ENCODE data around the gene COMMD10.

COMMD10 gene

GRCh38 chr5:116229131-116229689 is 144.4 kb downstream of the COMMD10 start:
- DNase-seq = no peak

DNA sequence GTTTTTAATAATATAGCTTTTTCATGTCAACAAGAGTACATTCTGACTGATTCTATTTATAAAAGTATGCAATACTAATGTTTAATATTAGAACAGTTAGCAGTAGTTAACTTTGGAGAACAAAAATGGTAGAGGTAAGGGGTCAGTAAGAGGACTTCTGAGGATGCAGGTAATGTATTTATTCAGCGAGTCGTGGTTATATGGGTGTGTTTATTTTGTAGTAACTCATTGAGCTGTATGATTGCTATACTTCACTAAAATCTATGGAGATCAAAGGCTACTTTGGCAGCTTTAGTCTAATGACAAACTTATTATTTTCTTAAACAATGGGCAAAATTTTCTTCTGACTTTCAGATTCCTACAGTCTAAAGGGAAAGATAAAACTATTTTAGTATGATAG is 146.5 kb downstream of the COMMD10 start:
- no peak for DNase-seq

- no peak for DNase-seq
Observed at GRCh38 chr5:116234681-116235080, 149.9 kb downstream of the COMMD10 start.

GRCh38 chr5:116237917-116238500 is 153.2 kb downstream of the COMMD10 start:
- no peak for DNase-seq

GRCh38 chr5:116242343-116242742 is 157.5 kb downstream of the COMMD10 start:
- DNase-seq = no peak

GRCh38 chr5:116248432-116248831 is 163.6 kb downstream of the COMMD10 start:
- DNase-seq = no peak

GRCh38 chr5:116249648-116250047 is 164.8 kb downstream of the COMMD10 start:
- DNase-seq = no peak

DNA sequence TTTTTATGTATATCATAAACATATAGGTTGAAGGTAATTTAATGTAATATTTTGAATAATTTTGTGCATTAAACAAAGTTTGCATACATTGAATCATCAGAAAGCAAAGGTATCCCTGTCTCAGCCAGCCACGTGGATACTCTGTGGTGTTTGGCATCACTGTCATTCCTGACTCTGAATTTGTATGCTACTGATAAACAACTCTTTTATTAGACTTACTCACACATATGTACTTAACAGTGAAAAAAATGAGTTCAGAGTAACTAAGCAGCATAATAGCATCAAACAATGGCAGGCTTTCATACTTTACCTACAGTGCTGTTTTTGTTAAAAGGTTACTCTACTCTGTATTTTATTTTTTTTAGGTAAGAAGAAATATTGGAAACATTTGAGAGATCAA is 171.9 kb downstream of the COMMD10 start:
- no peak for DNase-seq

GRCh38 chr5:116265471-116265870 is 180.6 kb downstream of the COMMD10 start:
- DNase-seq = no peak

GRCh38 chr5:116271446-116272025 is 186.7 kb downstream of the COMMD10 start:
- DNase-seq = no peak

- DNase-seq = no peak
Observed at GRCh38 chr5:116272281-116272941, 187.6 kb downstream of the COMMD10 start.

DNA sequence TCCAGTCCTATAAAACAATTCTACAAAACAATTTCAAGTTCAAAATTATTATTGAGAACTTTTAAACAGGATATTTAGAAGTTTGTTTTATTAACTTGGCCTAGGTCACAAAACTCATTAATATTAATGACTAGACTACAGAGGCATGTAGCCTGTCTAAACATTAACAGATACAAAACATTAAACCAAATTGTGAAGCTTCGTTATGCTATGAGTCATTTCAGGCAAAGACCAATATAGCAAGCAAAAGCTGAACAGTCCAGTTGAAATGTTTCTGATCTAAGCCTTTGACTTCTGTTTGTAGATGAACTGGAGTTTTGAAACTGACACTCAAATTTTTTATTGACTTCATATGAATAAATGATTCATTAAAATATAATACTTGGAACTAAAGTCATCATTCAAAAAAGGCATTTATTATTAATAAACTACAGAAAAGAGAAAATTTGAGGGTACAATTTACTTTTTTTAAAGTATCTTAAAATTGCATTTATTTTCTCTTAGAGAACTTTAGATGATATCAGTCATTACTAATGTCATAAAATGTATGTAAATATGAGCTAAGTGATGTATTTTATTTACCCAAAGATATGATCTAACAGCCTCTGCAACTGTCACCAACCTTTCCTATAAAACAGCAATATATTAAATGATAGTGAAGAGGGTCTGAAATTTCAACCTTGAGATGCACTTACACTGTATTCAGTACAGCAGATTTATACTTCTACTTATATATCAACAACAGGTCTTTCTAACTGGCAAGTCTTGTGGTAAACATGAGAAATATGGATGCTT is 188.8 kb downstream of the COMMD10 start:
- no peak for DNase-seq

DNA sequence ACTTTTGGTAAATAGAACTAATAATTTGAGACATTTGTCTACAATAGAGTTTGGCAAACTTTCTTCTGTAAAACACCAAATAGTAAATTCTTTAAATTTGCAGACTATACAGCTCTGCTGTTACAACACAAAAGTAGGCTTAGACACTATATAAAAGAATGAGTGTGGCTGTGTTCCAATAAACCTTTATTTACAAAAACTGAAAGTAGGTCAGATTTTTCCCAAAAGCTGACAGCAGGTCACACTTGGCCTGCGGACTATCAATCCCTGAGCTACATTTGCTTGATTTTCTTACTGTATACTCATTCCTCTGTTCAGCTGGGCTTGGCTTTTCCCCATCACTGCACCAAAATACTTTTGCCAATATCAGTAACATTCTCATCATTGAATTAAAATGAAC is 189.4 kb downstream of the COMMD10 start:
- no peak for DNase-seq

GRCh38 chr5:116275282-116275681 is 190.5 kb downstream of the COMMD10 start:
- no peak for DNase-seq

DNA sequence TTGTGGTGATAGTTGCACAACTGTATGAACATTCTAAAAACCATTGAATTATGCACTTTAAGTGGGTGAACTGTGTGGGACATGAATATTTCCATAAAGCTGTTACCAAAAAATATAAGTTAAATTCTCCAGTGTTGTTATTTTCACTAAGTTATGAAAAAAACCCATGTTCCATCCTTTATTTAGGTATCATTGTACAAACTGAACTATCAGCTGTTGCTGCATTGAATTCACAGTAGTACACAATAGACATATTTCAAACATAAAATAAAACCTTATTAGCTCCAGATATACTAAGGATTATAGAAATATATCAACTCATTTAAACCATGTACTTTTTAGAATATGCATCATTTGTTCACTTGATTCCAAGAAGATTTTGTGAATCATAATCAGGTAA is 192.1 kb downstream of the COMMD10 start:
- no peak for DNase-seq

DNA sequence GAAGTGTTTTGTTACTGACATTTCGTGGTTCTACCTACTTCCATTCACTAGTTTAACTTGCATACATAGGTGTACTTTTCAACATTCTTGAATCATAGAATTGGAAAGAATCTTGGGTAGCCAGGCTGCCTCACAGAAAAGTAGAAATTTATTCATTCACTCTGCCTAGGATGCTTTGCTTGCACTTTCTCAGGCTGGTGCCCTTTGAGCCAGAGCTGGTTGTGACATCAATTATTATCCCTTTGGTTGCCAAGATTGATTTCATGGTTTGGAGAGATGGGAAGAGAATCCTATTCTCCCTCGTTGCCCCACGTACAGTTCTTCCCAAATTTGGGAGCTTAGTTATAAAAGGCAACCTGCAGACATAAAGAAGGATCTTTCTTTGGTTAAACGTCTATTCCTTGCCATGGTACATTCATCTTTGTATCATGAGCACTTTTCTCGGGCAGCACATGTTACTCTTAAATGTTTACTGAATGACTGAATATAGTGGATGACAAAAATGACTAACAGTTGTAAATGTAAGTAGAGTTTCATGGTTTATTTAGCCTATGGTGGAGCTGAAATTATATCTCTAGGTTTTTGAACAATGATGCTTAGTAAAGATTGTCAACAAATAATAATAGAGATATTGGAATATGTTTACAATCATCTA is 195.5 kb downstream of the COMMD10 start:
- DNase-seq = no peak

GRCh38 chr5:116281309-116281708 is 196.5 kb downstream of the COMMD10 start:
- no peak for DNase-seq

DNA sequence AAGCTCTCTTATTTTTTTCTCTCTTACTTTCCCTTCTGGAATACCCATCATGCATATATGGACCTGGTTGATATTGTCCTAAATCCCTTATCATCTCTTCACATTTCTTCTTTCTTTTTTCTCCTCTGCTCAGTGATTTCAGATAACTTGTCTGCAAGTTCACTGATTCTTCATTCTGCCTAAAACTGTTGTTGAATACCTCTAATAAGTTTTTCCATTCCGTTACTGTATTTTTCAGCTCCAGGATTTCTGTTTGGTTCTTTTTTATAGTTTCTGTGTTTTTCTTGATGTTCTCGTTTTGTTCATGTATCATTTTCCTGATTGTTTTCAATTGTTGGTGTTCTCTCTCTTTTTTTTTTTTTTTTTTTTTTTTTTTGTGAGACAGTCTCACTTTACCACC is 203.7 kb downstream of the COMMD10 start:
- DNase-seq = no peak

DNA sequence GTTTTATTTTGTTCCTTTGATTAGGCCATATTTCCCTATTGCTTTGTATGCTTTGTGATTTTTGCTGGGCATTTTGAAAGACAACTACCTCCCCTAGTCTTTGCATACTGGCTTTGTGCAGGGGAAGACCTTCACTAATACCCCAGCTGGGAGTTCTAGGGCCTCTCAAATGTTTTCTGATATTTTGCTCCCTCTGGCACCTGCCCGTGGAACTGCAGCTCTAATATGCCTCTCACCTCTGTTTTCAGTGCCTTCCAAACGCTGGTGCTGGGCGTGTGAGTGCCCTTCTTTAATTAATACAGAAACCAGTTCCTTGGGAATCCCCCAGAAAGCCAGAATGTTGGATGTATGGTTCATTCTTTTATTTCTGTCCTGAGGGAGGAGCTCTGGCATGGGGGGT is 204.5 kb downstream of the COMMD10 start:
- no peak for DNase-seq

DNA sequence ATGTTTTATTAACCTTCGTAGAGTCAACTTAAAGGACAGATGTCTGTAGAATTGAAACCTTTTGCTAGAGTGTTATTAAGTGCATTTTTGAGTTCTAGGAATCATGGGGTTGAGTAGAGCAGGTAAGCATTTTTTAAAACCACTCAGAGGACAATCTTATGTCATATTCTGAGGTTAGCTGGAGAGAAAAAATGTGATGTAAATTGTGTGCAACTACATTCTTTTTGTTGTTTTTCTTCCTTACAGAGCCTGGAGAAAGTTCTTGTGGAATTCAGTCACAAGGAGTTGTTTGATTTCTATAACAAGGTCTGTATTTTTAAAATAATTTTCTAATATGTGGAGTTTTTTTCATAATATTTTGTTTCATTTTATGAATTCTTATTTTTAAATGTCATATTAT is 206.4 kb downstream of the COMMD10 start:
- no peak for DNase-seq

DNA sequence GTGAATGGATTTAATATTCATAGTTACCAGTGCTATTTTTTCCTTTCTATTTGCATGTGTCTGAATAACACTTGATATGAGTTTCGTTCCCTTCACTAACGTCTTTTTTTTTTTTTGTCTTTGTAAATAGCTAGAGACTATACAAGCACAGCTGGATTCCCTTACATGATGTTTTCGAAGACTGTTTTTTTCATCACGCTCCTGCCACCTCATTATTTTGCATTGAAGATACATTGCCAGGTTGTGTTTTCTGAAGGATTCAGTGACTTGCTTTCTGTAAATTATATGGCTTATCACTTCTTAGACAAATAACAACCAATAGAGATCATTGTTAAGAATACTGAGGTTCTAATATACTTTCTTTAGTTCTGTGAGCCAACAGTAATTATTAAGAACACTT is 207.5 kb downstream of the COMMD10 start:
- no peak for DNase-seq

DNA sequence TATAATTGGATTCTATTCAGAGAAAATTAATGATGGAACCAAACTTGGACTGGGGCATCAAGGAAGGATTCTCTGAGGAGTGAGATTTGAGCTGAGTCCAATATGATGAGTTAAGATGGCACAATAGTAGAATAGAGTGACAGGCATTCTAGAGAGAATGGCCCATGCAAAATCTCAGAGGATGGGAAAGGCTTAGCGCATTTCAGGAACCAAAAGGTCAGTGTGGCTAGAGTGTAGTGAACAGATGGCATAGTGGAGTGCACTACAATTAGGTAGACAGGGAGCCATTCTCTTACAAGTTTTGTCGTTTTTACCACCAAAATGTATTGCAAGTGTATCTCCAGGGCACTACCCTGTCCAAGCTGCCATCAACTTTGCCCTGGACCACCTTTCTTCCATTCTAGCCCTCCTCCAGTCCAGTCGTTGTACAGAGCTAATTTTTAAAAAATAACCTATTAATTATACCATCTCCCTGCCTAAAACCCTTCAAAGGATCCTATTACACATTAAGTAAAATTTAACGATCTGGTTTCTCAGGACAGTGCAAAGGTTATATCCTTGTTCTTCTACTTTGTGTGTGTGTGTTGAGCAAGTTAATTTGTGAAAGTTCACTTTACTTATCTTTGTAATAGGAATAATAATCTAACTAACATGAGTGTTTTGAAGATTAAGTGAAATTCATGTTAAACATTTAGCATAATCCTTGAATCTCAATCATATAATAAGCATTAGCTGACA is 211.7 kb downstream of the COMMD10 start:
- no peak for DNase-seq

Data from NCI-H510A (cell line).